GM21786 (cell line): ENCODE results near the gene RHOG.
A peak's percentile ranks its signal among the peaks of the same experiment; 100 is the strongest.
"Not testable (repeated sequence)": the region's sequence is repeated elsewhere in the genome, so short reads cannot be mapped to it uniquely, and the experiment has no call there.

ENCODE experiments used
- ATAC-seq: cut with Tn5 transposase; IDR thresholded peaks from one replicate; pipeline ENCODE4 v1.9.1; 2021; ENCODE audit not compliant: unreplicated experiment

Gene RHOG

GRCh38 chr11:3840870-3841425 is at the start of gene RHOG:
TSS of gene RHOG (minus strand) at chr11:3840959. CDS start at chr11:3828138, 12,821 bp downstream.
- peak; percentile 24 for ATAC-seq

GRCh38 chr11:3890014-3890413 is 49.3 kb upstream of the RHOG start:
- ATAC-seq, result no peak

GRCh38 chr11:3888876-3889275 is 48.1 kb upstream of the RHOG start:
- ATAC-seq, result no peak

DNA sequence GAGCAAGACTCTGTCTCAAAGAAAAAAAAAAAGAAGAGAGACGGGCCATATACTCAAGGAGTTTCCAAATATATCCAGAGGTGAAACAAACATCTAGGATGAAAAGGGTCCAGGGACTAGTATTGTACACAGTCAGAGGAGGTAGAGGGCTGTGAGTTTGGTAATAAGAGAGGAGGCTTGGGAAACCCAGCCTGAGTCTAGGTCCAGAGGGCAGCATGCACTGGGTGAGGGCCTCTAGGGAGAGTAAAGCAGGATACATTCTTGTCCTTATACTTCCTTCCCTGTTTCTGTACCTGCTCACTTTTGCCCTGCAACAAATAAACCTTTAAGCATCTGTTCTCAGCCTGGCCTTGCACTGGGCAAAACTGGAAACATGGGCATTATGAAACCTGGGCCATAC is 46.2 kb upstream of the RHOG start:
- no peak for ATAC-seq

DNA sequence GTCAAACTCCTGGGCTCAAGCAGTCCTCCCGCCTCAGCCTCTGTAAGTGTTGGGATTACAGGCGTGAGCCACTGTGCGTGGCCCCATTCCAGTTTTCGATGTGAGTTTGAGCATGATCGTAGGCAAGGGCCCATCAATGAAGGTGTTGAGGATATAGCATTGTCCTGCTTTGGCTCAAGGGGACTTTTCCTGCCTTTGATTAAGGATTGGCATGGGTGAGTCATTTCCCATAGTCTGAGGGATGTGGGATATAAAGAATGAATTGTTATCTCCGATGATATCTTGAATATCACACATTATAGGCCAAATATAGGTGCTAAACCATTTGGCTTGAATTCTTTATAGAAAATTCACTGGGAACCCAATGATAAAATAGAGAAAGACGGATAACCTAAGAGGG is 45.1 kb upstream of the RHOG start:
- ATAC-seq, result no peak

DNA sequence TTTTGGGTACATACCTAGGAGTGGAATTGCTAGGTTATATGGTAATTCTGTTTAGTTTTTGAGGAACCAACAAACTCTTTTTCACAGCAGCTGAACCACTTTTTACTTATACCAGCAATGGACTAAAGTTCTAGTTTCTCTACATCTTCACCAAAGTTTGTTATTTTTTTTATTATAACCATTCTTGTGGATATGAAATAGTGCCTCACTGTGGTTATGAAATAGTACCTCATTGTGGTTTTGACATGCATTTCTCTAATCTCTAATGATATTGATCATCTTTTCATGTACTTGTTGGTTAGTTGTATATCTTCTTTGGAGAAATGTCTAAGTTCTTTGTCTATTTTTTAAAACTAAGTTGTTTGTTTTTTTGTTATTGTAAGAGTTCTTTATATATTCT is 41.9 kb upstream of the RHOG start:
- ATAC-seq, result no peak

DNA sequence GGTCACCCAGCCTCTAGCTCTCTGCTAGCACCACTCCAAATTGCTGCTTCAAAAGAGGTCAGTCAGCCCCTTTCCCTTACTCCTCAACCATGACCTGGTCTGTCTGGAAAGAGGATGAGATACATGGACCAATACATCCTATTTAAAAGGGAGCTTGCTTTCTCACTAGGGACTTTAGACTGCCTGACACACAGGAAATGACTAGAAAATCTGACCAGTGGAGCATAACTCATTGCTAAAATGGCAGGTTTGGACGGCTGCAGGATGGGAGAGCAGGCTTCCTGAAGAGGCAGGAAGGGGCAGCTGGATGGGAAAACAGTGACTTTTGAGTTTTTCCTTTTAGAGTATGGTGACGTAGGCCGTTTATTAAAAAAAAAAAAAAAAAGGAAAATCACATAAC is 40.0 kb upstream of the RHOG start:
- peak; percentile 31 for ATAC-seq

- peak; percentile 41 for ATAC-seq
Measured at GRCh38 chr11:3879967-3880542, 39.3 kb upstream of the RHOG start.

- peak; percentile 37 for ATAC-seq
Measured at GRCh38 chr11:3879216-3879966, 38.6 kb upstream of the RHOG start.

DNA sequence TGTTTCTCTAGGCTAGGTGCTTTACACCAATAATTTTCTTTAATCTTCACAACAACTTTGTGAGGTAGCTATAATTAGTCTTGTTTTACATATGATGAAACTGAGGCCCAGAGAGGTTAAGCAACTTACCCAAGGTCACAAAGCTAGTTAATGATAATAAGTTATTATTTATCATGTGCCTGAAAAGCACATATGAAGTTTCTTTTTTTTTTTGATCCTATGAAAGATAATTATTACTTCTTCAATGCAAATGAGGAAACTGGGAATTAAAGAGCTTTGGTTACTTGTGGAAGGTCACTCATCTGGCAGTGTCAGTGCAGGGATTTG is 37.5 kb upstream of the RHOG start:
- ATAC-seq, result no peak

- no peak for ATAC-seq
Measured at GRCh38 chr11:3877364-3878257, 36.9 kb upstream of the RHOG start.

- ATAC-seq, result no peak
Measured at GRCh38 chr11:3876613-3877012, 35.9 kb upstream of the RHOG start.

DNA sequence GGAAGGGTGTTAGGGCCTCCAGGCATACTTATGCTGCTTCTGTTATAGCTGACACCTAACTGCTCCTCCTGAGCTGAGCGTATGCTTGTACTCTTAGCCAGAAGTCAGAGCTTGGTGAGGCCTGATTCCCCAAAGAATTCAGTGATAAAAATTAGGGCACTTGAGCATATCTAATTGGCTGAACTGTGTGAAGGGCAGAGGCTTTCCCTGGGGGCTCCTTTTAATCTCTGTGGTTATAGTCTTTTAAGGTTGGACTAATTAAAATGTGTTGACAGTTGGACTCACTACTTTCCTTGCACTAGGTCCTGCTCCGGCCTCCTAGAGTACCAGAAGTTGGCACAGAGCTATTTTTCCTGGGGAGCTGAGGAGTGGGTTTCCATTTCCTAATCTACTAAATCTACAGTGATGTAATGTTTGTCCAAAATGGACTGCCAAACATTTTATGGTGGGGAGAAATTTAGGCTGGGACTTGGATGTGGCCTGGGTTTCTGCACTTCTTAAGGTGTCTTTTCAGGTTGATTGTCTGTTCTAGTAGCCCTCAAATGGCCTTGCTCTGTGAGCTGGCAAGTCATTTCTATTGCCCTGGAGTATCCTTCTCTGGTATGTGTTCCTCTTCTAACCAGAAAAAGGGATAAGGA is 33.1 kb upstream of the RHOG start:
- no peak for ATAC-seq

GRCh38 chr11:3867209-3868091 is 26.7 kb upstream of the RHOG start:
- ATAC-seq, result peak; percentile 58

GRCh38 chr11:3866836-3867208 is 26.1 kb upstream of the RHOG start:
- ATAC-seq, result no peak

DNA sequence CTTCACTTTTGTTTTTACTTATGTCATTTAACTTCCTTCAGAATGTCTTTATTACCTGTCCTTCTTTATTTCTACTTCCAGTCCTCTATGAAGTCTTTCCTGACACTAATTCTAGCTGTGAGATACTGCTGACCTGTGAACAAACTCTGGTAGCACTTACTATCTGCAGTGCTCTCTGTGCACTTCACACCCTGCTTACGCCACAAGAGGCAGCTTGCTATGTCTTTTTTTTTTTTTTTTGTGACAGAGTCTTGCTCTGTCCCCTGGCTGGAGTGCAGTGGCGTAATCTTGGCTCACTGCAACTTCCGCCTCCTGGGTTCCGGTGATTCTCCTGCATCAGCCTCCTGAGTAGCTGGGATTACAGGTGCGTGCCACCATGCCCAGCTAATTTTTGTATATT is 25.4 kb upstream of the RHOG start:
- no peak for ATAC-seq

DNA sequence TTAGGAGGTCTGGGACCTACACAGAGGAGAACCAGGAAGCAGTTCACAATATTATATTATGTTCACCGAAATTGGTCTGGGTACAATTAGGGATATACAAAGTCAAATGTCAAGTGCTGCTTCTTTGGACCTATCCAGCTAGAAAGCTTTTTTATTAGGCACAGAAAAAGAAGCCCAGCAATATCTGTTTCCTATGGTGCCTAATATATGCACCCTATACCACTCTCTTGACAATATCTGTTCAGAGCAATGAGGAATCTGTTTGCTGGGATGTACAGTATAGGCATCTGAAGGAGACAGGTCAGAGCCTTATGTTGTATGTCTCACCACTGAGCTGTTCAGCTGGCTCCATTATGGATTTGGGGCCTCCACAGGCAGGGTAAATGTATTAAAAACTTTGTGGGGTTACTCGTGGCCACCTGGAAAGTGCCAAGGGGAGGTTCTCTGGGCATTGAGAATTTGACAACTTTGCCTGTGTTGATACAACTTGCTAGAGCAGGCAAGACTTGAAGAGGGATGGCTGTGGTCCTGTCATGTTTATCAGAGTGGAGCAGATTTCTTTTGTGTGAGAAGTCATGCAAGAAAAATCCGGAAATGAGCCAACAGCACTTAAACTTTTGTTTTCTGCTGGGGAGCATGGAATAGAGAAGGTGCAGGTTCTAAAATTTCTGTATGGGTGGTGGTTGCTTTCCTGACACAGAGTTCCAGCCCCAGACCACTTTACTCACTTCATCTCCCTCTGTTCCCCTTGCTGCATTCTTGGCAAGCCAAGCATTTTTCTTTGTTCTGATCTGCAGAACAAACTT is 24.8 kb upstream of the RHOG start:
- no peak for ATAC-seq

DNA sequence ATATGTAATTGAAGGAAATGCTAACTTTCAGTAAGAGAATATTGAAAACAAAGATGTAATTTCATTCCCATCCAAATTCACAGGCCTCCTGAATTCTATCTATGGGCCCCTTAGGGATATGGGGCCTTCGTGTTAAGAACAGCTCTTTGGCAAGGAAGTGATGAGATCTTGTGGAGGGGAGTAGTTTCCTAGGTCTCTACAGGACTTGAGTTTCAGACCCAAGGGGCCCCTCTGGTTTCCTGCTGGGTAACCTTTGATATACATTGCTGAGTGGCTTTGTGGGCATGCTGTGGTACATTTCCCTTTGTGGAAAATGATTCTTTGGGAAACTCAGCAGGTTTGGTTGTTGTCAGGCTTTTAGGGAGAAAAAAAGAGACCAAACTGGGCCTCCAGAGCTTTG is 20.9 kb upstream of the RHOG start:
- no peak for ATAC-seq

DNA sequence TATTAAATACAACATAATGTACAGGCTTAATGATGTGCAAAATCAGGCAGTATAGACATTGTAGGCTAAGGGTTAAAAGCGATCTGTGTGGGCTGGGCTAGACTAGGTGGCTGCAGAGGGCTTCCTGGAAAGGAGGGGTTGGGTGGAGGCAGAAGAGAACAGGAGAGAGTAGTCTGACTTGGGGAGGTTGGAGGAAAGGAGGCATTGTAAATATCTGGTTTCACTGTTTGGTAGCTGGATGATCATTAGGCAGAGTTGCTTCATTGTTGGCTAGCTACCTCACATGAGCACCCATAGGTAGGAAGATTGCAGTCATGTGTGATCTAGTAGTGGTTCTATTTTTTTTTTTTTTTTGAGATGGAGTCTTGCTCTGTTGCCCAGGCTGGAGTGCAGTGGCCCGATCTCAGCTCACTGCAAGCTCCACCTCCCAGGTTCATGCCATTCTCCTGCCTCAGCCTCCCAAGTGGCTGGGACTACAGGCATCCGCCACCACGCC is 20.2 kb upstream of the RHOG start:
- ATAC-seq, result not testable (repeated sequence)
